Embryonic facial prominence (tissue), 1 donor: Measurements from ENCODE around the gene PRKAG2.
"Not testable (repeated sequence)": the region's sequence is repeated elsewhere in the genome, so short reads cannot be mapped to it uniquely, and the experiment has no call there.

Experiments used
- DNase-seq: peaks from one replicate; pipeline ENCODE4 v3.0.0-alpha.2; 2016; ENCODE audit errors: extremely low spot score

The PRKAG2 gene

GRCh38 chr7:151851145-151851751, 25.7 kb downstream of the PRKAG2 start:
- no peak for DNase-seq

- no peak for DNase-seq
Measured at GRCh38 chr7:151850491-151851124, 26.3 kb downstream of the PRKAG2 start.

GRCh38 chr7:151849879-151850260, 27.0 kb downstream of the PRKAG2 start:
- DNase-seq, result no peak

- no peak for DNase-seq
Measured at GRCh38 chr7:151849008-151849878, 27.7 kb downstream of the PRKAG2 start.

GRCh38 chr7:151847681-151848081, 29.2 kb downstream of the PRKAG2 start:
- no peak for DNase-seq

- DNase-seq, result no peak
Measured at GRCh38 chr7:151847136-151847535, 29.8 kb downstream of the PRKAG2 start.

- DNase-seq, result no peak
Measured at GRCh38 chr7:151845412-151846205, 31.3 kb downstream of the PRKAG2 start.

- DNase-seq, result no peak
Measured at GRCh38 chr7:151844825-151845200, 32.1 kb downstream of the PRKAG2 start.

- DNase-seq, result no peak
Measured at GRCh38 chr7:151844071-151844824, 32.7 kb downstream of the PRKAG2 start.

- no peak for DNase-seq
Measured at GRCh38 chr7:151843181-151843580, 33.7 kb downstream of the PRKAG2 start.

- not testable (repeated sequence) for DNase-seq
Measured at GRCh38 chr7:151841395-151842051, 35.4 kb downstream of the PRKAG2 start.

GRCh38 chr7:151840088-151840910, 36.6 kb downstream of the PRKAG2 start:
- DNase-seq, result no peak

GRCh38 chr7:151839451-151839921, 37.4 kb downstream of the PRKAG2 start:
- DNase-seq, result no peak

- no peak for DNase-seq
Measured at GRCh38 chr7:151838861-151839381, 38.0 kb downstream of the PRKAG2 start.

GRCh38 chr7:151838072-151838471, 38.8 kb downstream of the PRKAG2 start:
- DNase-seq, result no peak

- DNase-seq, result no peak
Measured at GRCh38 chr7:151837285-151838042, 39.5 kb downstream of the PRKAG2 start.

- DNase-seq, result no peak
Measured at GRCh38 chr7:151836927-151837205, 40.0 kb downstream of the PRKAG2 start.

GRCh38 chr7:151836191-151836926, 40.6 kb downstream of the PRKAG2 start:
- DNase-seq, result no peak
